OCI-LY7 (cell line): Measurements from ENCODE around the gene SH3GLB2.

Experiments used
- EZH2phosphoT487 ChIP-seq: fragments of 200-600 bp; sonication (generic); IDR thresholded peaks from 2 replicates; pipeline ENCODE4 v1.6.1; 2018; ENCODE audit warnings: low read depth, borderline replicate concordance, mild to moderate bottlenecking, mixed run types, antibody characterized with exemption, low read length, moderate library complexity, mixed read lengths
- TF ChIP-seq, protein P1 (sequence below): fragments of 200-600 bp; sonication (generic); conservative IDR thresholded peaks from 2 replicates; pipeline ENCODE4 v1.5.1; 2014; ENCODE audit warnings: mild to moderate bottlenecking, antibody characterized with exemption, low read length, moderate library complexity, mixed read lengths

DNA sequence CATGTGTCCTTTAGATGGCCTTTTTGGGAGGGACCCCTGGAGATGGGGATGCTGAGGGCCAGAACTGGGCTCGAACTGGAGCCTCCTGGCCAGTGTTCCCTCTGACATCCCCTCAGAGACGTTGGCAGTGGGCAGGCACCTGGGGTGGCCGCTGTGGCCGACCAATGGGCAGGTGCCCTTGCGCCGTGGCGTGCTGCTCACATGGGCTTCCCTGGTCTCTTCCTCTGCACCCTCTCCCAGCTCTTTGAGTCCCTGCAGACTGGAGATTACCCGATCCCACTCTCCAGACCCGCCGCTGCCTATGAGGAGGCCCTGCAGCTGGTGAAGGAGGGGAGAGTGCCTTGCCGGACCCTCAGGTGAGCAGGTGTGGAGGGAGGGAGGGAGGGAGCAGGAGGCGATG lies 32.9 kb upstream of the SH3GLB2 start:
- TF ChIP-seq, protein P1, sequence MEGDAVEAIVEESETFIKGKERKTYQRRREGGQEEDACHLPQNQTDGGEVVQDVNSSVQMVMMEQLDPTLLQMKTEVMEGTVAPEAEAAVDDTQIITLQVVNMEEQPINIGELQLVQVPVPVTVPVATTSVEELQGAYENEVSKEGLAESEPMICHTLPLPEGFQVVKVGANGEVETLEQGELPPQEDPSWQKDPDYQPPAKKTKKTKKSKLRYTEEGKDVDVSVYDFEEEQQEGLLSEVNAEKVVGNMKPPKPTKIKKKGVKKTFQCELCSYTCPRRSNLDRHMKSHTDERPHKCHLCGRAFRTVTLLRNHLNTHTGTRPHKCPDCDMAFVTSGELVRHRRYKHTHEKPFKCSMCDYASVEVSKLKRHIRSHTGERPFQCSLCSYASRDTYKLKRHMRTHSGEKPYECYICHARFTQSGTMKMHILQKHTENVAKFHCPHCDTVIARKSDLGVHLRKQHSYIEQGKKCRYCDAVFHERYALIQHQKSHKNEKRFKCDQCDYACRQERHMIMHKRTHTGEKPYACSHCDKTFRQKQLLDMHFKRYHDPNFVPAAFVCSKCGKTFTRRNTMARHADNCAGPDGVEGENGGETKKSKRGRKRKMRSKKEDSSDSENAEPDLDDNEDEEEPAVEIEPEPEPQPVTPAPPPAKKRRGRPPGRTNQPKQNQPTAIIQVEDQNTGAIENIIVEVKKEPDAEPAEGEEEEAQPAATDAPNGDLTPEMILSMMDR: no peak
- TF ChIP-seq EZH2phosphoT487: no peak
